Epithelial cell of esophagus (primary cell): ENCODE data around the gene IL20.

Experiments
- DNase-seq: peaks from one replicate; pipeline ENCODE4 v3.0.0; 2010; ENCODE audit warnings: low read depth
- H3K4me3 ChIP-seq: 2 replicates; pipeline ENCODE4 v1.5.1; 2011; ENCODE audit warnings: mild to moderate bottlenecking, low read length, control low read depth
- TF ChIP-seq, protein P1 (sequence below): IDR thresholded peaks from 2 replicates; pipeline ENCODE4 v1.5.1; 2011; ENCODE audit warnings: low read depth, mild to moderate bottlenecking, low read length, control low read depth, inconsistent platforms; ENCODE audit not compliant: insufficient read depth; ENCODE audit errors: missing control alignments

IL20 gene, protein sequence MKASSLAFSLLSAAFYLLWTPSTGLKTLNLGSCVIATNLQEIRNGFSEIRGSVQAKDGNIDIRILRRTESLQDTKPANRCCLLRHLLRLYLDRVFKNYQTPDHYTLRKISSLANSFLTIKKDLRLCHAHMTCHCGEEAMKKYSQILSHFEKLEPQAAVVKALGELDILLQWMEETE

DNA sequence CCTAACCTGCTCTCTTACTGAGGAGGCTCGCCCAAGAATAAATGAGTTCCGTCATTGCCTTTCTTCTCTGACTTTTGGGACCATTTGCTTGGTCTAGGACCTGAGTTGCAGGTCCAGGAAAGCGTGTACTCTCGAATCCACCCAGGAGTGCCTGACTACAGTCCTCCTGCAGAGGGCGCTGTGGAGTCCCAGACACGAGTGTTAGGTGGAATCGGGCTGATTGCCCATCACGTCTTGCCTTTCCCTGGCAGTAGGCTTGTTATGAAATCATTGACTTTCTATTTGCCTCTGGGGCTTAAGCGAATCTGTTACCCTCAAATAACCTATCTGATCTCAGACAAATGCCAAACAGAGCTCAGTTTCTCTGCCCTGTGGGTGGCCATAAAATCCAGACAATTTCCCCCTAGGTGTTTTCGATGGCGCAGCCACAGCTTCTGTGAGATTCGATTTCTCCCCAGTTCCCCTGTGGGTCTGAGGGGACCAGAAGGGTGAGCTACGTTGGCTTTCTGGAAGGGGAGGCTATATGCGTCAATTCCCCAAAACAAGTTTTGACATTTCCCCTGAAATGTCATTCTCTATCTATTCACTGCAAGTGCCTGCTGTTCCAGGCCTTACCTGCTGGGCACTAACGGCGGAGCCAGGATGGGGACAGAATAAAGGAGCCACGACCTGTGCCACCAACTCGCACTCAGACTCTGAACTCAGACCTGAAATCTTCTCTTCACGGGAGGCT lies at the start of gene IL20:
TSS of gene IL20 (plus strand) at position 685 of the 733 bp plus-strand sequence. CDS start 230 bp downstream, outside the sequence.
- H3K4me3 ChIP-seq: no peak within 1 kb of the TSS
- peak; percentile 92 for DNase-seq
- TF ChIP-seq, protein P1, sequence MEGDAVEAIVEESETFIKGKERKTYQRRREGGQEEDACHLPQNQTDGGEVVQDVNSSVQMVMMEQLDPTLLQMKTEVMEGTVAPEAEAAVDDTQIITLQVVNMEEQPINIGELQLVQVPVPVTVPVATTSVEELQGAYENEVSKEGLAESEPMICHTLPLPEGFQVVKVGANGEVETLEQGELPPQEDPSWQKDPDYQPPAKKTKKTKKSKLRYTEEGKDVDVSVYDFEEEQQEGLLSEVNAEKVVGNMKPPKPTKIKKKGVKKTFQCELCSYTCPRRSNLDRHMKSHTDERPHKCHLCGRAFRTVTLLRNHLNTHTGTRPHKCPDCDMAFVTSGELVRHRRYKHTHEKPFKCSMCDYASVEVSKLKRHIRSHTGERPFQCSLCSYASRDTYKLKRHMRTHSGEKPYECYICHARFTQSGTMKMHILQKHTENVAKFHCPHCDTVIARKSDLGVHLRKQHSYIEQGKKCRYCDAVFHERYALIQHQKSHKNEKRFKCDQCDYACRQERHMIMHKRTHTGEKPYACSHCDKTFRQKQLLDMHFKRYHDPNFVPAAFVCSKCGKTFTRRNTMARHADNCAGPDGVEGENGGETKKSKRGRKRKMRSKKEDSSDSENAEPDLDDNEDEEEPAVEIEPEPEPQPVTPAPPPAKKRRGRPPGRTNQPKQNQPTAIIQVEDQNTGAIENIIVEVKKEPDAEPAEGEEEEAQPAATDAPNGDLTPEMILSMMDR: peak; percentile 100

DNA sequence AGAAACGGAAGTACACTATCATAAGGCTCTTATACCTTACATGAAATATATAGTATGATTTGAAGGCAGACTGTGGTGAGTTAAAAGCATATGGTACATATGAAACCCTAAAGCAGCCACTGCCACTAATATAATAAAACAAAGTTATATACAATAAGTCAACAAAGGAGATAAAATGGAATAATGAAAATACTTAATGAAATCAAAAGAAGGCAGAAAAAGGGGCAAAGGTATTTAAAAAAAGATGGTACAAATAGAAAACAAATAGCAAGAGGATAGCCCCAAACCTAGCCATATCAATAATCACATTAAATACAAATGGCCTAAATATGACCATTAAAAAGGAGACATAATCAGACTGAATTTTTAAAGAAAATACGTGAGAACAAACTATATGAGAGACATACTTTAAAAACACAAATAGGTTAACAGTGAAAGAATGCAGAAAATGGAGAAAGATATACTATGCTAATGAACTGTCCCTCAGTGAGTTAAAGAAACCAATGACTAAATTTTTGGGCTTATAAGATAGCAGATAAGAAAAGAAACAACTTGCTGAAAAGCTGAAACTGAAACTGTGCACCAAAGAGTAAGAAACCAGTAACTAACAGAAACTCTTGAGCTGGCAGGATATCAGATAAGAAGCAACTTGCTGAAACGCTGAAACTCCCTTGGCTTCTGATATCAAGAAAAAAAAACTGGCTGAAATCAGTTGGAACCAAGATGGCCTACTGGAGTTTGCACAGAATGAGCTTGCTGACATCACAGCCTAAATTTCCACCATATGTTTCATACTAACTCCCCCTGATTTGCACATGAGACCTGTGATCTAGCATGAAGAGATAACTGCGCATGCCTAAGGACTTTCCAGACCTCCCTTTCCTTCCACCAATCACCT lies 48.8 kb upstream of the IL20 start:
- TF ChIP-seq, protein P1: no peak
- no peak for DNase-seq
- H3K4me3 ChIP-seq: no peak overlapping the region

DNA sequence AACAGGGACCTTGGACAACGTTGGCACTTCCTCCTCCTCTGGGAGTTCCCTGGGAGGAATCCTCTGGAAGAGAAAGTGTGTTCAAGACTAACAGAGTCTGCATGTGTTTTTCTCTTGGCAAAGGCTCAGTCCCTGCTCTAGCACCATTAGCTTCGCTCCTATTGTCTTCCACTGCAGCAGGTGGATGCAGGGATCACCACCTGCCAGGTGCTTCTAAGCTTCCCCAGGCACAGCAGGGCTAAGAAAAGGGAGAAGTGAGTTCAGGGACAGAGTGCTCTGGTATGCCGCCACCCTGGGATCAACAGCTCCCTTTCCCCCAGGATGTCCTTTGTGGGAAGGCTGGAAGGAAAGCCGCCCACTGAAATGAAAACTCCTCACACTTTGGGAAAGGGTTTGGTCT lies 43.9 kb upstream of the IL20 start:
- H3K4me3 ChIP-seq: no peak overlapping the region
- no peak for DNase-seq
- TF ChIP-seq, protein P1: no peak

DNA sequence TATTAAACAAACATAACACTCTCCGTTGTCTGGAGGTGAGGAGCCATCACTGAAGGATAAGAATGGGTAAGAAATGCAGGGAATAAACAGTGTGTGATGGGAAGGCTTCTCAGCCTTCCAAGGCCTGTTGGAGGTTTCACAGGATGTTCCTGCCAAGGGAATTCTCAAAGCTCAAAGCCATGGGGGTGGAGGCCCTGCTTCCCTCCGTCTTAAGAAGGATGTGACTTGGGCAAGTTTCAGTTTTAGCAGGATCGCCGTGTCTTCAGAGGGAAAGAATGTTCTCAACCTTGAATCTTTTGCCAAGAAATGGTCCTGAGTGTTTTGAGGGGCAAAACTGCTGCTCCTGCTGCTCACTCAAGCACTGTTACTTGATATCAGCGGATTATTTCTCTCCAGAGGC lies 41.7 kb upstream of the IL20 start:
- H3K4me3 ChIP-seq: no peak overlapping the region
- TF ChIP-seq, protein P1: no peak
- DNase-seq: no peak

DNA sequence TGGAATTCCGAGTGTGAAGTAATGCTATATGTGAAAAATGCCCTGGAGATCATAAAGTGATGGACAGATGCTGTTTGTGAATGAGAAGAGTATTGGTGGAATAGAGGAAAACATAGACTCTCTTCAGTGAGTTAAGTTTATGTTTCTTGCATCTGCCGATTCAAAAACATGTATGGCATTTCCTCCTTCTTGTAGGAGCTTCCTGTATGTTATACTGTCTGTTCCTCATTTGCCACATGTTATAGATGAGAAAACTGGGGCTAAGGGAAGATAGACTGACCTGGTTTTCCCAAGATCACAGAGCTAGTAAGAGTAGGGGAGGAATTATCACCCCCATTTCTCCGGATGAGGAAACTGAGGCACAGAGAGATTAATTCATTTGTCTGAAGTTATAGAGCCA lies 41.1 kb upstream of the IL20 start:
- TF ChIP-seq, protein P1: no peak
- no peak for DNase-seq
- H3K4me3 ChIP-seq: no peak overlapping the region

DNA sequence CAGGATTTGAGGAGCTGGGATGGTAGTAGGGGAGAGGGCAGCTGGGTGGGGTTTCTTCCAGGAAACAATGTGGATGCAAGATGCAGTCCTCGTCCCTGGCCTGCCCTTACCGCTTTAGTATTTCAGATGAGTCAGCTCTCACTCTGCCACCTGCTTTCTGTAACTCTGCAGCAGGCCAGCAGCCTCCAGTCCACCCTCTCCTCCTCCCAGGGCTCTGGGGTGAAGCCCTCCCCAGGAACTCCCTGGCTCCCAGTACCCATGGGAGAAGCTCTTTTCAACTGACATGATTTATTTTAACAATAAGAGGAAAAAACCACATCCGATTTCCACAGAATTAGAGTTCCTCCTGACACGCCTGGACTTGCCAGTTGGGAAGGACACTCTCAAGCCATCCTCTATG lies 39.0 kb upstream of the IL20 start:
- TF ChIP-seq, protein P1: no peak
- DNase-seq: peak; percentile 58

More for the DNA sequence above, 39.0 kb upstream of the IL20 start:
- H3K4me3 ChIP-seq: no peak overlapping the region
